Measurements from ENCODE around the gene FYB2.

FYB2 gene

GRCh38 chr1:56710646-56711045 lies 108.6 kb downstream of the FYB2 start:
- DNase-seq = no peak

GRCh38 chr1:56709995-56710394 lies 109.2 kb downstream of the FYB2 start:
- no peak for DNase-seq

GRCh38 chr1:56709269-56709880 lies 109.8 kb downstream of the FYB2 start:
- peak; percentile 62 for DNase-seq

GRCh38 chr1:56707379-56707778 lies 111.8 kb downstream of the FYB2 start:
- no peak for DNase-seq

GRCh38 chr1:56703747-56704146 lies 115.5 kb downstream of the FYB2 start:
- DNase-seq = no peak

GRCh38 chr1:56696663-56697062 lies 122.5 kb downstream of the FYB2 start:
- no peak for DNase-seq

- no peak for DNase-seq
These were observed 130.6 kb downstream of the FYB2 start for GRCh38 chr1:56688522-56689026.

GRCh38 chr1:56686169-56686568 lies 133.0 kb downstream of the FYB2 start:
- no peak for DNase-seq

GRCh38 chr1:56683569-56683968 lies 135.6 kb downstream of the FYB2 start:
- no peak for DNase-seq

GRCh38 chr1:56676571-56677035 lies 142.6 kb downstream of the FYB2 start:
- no peak for DNase-seq

GRCh38 chr1:56675763-56676162 lies 143.4 kb downstream of the FYB2 start:
- no peak for DNase-seq

- no peak for DNase-seq
These were observed 146.6 kb downstream of the FYB2 start for GRCh38 chr1:56672579-56672978.

- no peak for DNase-seq
These were observed 147.7 kb downstream of the FYB2 start for GRCh38 chr1:56671542-56671941.

GRCh38 chr1:56671085-56671484 lies 148.1 kb downstream of the FYB2 start:
- no peak for DNase-seq

GRCh38 chr1:56670350-56670749 lies 148.9 kb downstream of the FYB2 start:
- DNase-seq = no peak

All from midbrain (tissue), 1 donor.